CD4-positive, CD25-positive, alpha-beta regulatory T cell (primary cell): ENCODE results near the gene ANKRD37. TPM values are rescaled to one million over a fixed set of nuclear protein-coding genes. Genes with fewer than 3 reads are reported as not detected.

Experiments used
- ATAC-seq, 2 donors: fragments of 150-1000 bp; cut with Tn5 transposase; one replicate each; pipeline ENCODE4 v1.10.0; 2021; ENCODE audit warnings: low read depth in 2 of 2, moderate number of reproducible peaks in 2 of 2, moderate library complexity in 1 of 2
- DNase-seq, 3 donors: peaks; one replicate each; pipeline versions ENCODE4 v3.0.0 to v3.0.0-alpha.2; 2012 to 2022; ENCODE audit warnings: mixed read lengths in 1 of 3
- H3K27ac ChIP-seq: one replicate; pipeline ENCODE4 v1.7.0; 2013; ENCODE audit warnings: mild to moderate bottlenecking, low read length; ENCODE audit not compliant: insufficient read depth, poor library complexity, severe bottlenecking
- H3K27me3 ChIP-seq: one replicate; pipeline ENCODE4 v1.7.0; 2013; ENCODE audit warnings: low read length; ENCODE audit not compliant: control insufficient read depth, insufficient read depth
- H3K36me3 ChIP-seq: one replicate; pipeline ENCODE4 v1.7.0; 2013; ENCODE audit warnings: mild to moderate bottlenecking, low read length, moderate library complexity; ENCODE audit not compliant: control insufficient read depth, insufficient read depth
- H3K4me1 ChIP-seq: 2 replicates; pipeline ENCODE4 v1.7.0; 2013; ENCODE audit warnings: mild to moderate bottlenecking, low read length; ENCODE audit not compliant: insufficient read depth, control insufficient read depth, poor library complexity, severe bottlenecking
- H3K4me3 ChIP-seq: one replicate; pipeline ENCODE4 v1.7.0; 2013; ENCODE audit warnings: low read depth, mild to moderate bottlenecking, low read length, moderate library complexity
- H3K9me3 ChIP-seq, 2 experiments: 1 replicate in 1 of 2; 2 replicates in 1 of 2; pipeline ENCODE4 v1.7.0; 2013; ENCODE audit warnings: low read length in 2 of 2, mild to moderate bottlenecking in 1 of 2, moderate library complexity in 1 of 2; ENCODE audit not compliant: control insufficient read depth in 2 of 2
- H3K27ac Mint-ChIP-seq, 3 donors: one replicate each; pipeline ENCODE4 v1.8.0; 2020 to 2022; ENCODE audit warnings: mild to moderate bottlenecking in 3 of 3, mixed read lengths in 3 of 3, moderate library complexity in 2 of 3
- H3K27me3 Mint-ChIP-seq: one replicate; pipeline ENCODE4 v1.8.0; 2022; ENCODE audit warnings: mild to moderate bottlenecking, mixed read lengths
- H3K36me3 Mint-ChIP-seq: one replicate; pipeline ENCODE4 v1.8.0; 2020; ENCODE audit warnings: mixed read lengths
- H3K4me1 Mint-ChIP-seq, 4 donors: one replicate each; pipeline ENCODE4 v1.8.0; 2020 to 2022; ENCODE audit warnings: mixed read lengths in 4 of 4, mild to moderate bottlenecking in 1 of 4
- H3K4me3 Mint-ChIP-seq, 4 donors: one replicate each; pipeline ENCODE4 v1.8.0; 2020 to 2022; ENCODE audit warnings: mild to moderate bottlenecking in 4 of 4, mixed read lengths in 4 of 4, moderate library complexity in 3 of 4
- H3K9me3 Mint-ChIP-seq, 7 donors: one replicate each; pipeline ENCODE4 v1.8.0; 2020 to 2022; ENCODE audit warnings: mixed read lengths in 7 of 7, mild to moderate bottlenecking in 3 of 7, moderate library complexity in 2 of 7
- polyA plus RNA-seq, 4 donors: library from polyadenylated mRNA; unstranded; fragments of 300-500 nt; fragmentation: Illumina TruSeq; gene quantifications; one replicate each; pipeline ENCODE4 v1.2.3, GENCODE V29; 2021
- total RNA-seq: library from RNA; stranded (reverse); gene quantifications from one replicate; pipeline ENCODE4 v1.2.3, GENCODE V29; 2022

The ANKRD37 gene
- total and polyA plus RNA-seq, 5 donors from 2014 or later, result 8.8 to 31.0 (median 12.1) TPM

GRCh38 chr4:185381288-185382196, 15.1 kb upstream of the ANKRD37 start:
- ATAC-seq, result no peak
- Histone ChIP-seq H3K27ac (no peak overlapping the region), H3K27me3 (no peaks in the 10 kb centered on the region), H3K36me3 (no peaks in the 10 kb centered on the region), H3K9me3 (peaks cover 0 to 6% of the 10 kb centered on the region in 2 experiments), H3K4me1 (no peaks in the 10 kb centered on the region), H3K4me3 (no peak overlapping the region)
- H3K27ac Mint-ChIP-seq, result no peak overlapping the region
- H3K27me3 Mint-ChIP-seq, result peaks cover 4% of the 10 kb centered on the region
- no peak for DNase-seq
- H3K4me3 Mint-ChIP-seq, result no peak overlapping the region
- peaks cover 4% of the 10 kb centered on the region for H3K36me3 Mint-ChIP-seq
- peaks cover 0 to 9% (median 8%) of the 10 kb centered on the region in 4 donors for H3K4me1 Mint-ChIP-seq
- peaks cover 0 to 11% (median 0%) of the 10 kb centered on the region in 7 donors for H3K9me3 Mint-ChIP-seq

GRCh38 chr4:185382754-185383153, 13.9 kb upstream of the ANKRD37 start:
- Mint-ChIP-seq H3K27ac (no peak overlapping the region), H3K4me1 (peaks cover 0 to 9% (median 8%) of the 10 kb centered on the region in 4 donors), H3K4me3 (no peak overlapping the region), H3K36me3 (peaks cover 4% of the 10 kb centered on the region), H3K27me3 (peaks cover 4% of the 10 kb centered on the region), H3K9me3 (peaks cover 0 to 11% (median 0%) of the 10 kb centered on the region in 7 donors)
- no peak overlapping the region for H3K4me3 ChIP-seq
- H3K27me3 ChIP-seq, result no peaks in the 10 kb centered on the region
- H3K9me3 ChIP-seq, result peaks cover 0 to 6% of the 10 kb centered on the region in 2 experiments
- DNase-seq (no peak), ATAC-seq (no peak)
- no peak overlapping the region for H3K27ac ChIP-seq
- no peaks in the 10 kb centered on the region for H3K4me1 ChIP-seq
- no peaks in the 10 kb centered on the region for H3K36me3 ChIP-seq

- peaks cover 4% of the 10 kb centered on the region for H3K27me3 Mint-ChIP-seq
- H3K9me3 ChIP-seq, result peaks cover 0 to 6% of the 10 kb centered on the region in 2 experiments
- no peaks in the 10 kb centered on the region for H3K4me1 ChIP-seq
- no peaks in the 10 kb centered on the region for H3K36me3 ChIP-seq
- ATAC-seq, result no peak
- peaks cover 4% of the 10 kb centered on the region for H3K36me3 Mint-ChIP-seq
- DNase-seq, result no peak
- no peak overlapping the region for H3K27ac Mint-ChIP-seq
- peaks cover 0 to 9% (median 8%) of the 10 kb centered on the region in 4 donors for H3K4me1 Mint-ChIP-seq
- no peak overlapping the region for H3K4me3 ChIP-seq
- H3K27ac ChIP-seq, result no peak overlapping the region
- H3K27me3 ChIP-seq, result no peaks in the 10 kb centered on the region
- peaks cover 0 to 11% (median 0%) of the 10 kb centered on the region in 7 donors for H3K9me3 Mint-ChIP-seq
- H3K4me3 Mint-ChIP-seq, result no peak overlapping the region
Measured at GRCh38 chr4:185383451-185383850, 13.2 kb upstream of the ANKRD37 start.

- no peak overlapping the region for H3K27ac ChIP-seq
- peaks cover 0 to 11% (median 0%) of the 10 kb centered on the region in 7 donors for H3K9me3 Mint-ChIP-seq
- H3K4me3 ChIP-seq, result no peak overlapping the region
- ATAC-seq, result no peak
- H3K4me1 ChIP-seq, result no peaks in the 10 kb centered on the region
- no peak for DNase-seq
- H3K4me1 Mint-ChIP-seq, result peaks cover 0 to 9% (median 8%) of the 10 kb centered on the region in 4 donors
- no peaks in the 10 kb centered on the region for H3K27me3 ChIP-seq
- no peak overlapping the region for H3K27ac Mint-ChIP-seq
- H3K36me3 Mint-ChIP-seq, result peaks cover 4% of the 10 kb centered on the region
- H3K4me3 Mint-ChIP-seq, result no peak overlapping the region
- H3K36me3 ChIP-seq, result no peaks in the 10 kb centered on the region
- H3K27me3 Mint-ChIP-seq, result peaks cover 4% of the 10 kb centered on the region
- H3K9me3 ChIP-seq, result peaks cover 0 to 6% of the 10 kb centered on the region in 2 experiments
Measured at GRCh38 chr4:185384061-185384460, 12.6 kb upstream of the ANKRD37 start.

GRCh38 chr4:185384930-185385331, 11.7 kb upstream of the ANKRD37 start:
- H3K27ac Mint-ChIP-seq, result no peak overlapping the region
- Histone ChIP-seq H3K27ac (no peak overlapping the region), H3K27me3 (no peaks in the 10 kb centered on the region), H3K9me3 (peaks cover 0 to 6% of the 10 kb centered on the region in 2 experiments), H3K36me3 (no peaks in the 10 kb centered on the region), H3K4me1 (no peaks in the 10 kb centered on the region), H3K4me3 (no peak overlapping the region)
- H3K27me3 Mint-ChIP-seq, result peaks cover 4% of the 10 kb centered on the region
- ATAC-seq (no peak), DNase-seq (no peak)
- peaks cover 4% of the 10 kb centered on the region for H3K36me3 Mint-ChIP-seq
- H3K4me1 Mint-ChIP-seq, result peaks cover 4 to 9% (median 8%) of the 10 kb centered on the region in 4 donors
- no peak overlapping the region for H3K4me3 Mint-ChIP-seq
- peaks cover 0 to 11% (median 0%) of the 10 kb centered on the region in 7 donors for H3K9me3 Mint-ChIP-seq

- Histone ChIP-seq H3K4me3 (no peak overlapping the region), H3K27me3 (no peaks in the 10 kb centered on the region), H3K9me3 (no peaks in the 10 kb centered on the region), H3K36me3 (no peaks in the 10 kb centered on the region), H3K27ac (no peak overlapping the region), H3K4me1 (no peaks in the 10 kb centered on the region)
- Mint-ChIP-seq H3K4me3 (no peak overlapping the region), H3K4me1 (peaks cover 4 to 15% (median 8%) of the 10 kb centered on the region in 4 donors), H3K9me3 (no peaks in the 10 kb centered on the region), H3K36me3 (no peaks in the 10 kb centered on the region), H3K27ac (no peak overlapping the region), H3K27me3 (peaks cover 4% of the 10 kb centered on the region)
- ATAC-seq (no peak), DNase-seq (no peak)
Measured at GRCh38 chr4:185387957-185388356, 8.7 kb upstream of the ANKRD37 start.

GRCh38 chr4:185390941-185391340, 5.7 kb upstream of the ANKRD37 start:
- H3K36me3 Mint-ChIP-seq, result no peaks in the 10 kb centered on the region
- no peaks in the 10 kb centered on the region for H3K9me3 Mint-ChIP-seq
- H3K27me3 ChIP-seq, result no peaks in the 10 kb centered on the region
- no peaks in the 10 kb centered on the region for H3K9me3 ChIP-seq
- H3K27ac Mint-ChIP-seq, result peak overlapping the region in 2 of 3 donors; percentile 15 to 24
- H3K27ac ChIP-seq, result no peak overlapping the region
- H3K4me3 ChIP-seq, result no peak overlapping the region
- no peaks in the 10 kb centered on the region for H3K36me3 ChIP-seq
- no peak for ATAC-seq
- H3K4me1 ChIP-seq, result peaks cover 15% of the 10 kb centered on the region
- H3K27me3 Mint-ChIP-seq, result peaks cover 2% of the 10 kb centered on the region
- H3K4me3 Mint-ChIP-seq, result no peak overlapping the region
- DNase-seq, result no peak
- peaks cover 10 to 24% (median 17%) of the 10 kb centered on the region in 4 donors for H3K4me1 Mint-ChIP-seq
